Neutrophil (primary cell): ENCODE measurements around the gene HNRNPLL.

Experiments used
- H3K27ac ChIP-seq: fragments of 200-600 bp; sonication (generic); 2 replicates; pipeline ENCODE4 v1.5.1; 2016; ENCODE audit warnings: mild to moderate bottlenecking, moderate library complexity
- H3K27me3 ChIP-seq: fragments of 200-600 bp; sonication (generic); 2 replicates; pipeline ENCODE4 v1.6.0; 2016; ENCODE audit warnings: mild to moderate bottlenecking
- H3K36me3 ChIP-seq: fragments of 200-600 bp; sonication (generic); 2 replicates; pipeline ENCODE4 v1.5.1; 2017
- H3K4me1 ChIP-seq, 2 experiments: fragments of 200-600 bp in 1 of 2; sonication (generic) in 1 of 2; 1 replicate in 1 of 2; 2 replicates in 1 of 2; pipeline versions ENCODE4 v1.5.1 to v1.6.1; 2013 to 2016; ENCODE audit warnings: low read depth in 1 of 2, low read length in 1 of 2, mild to moderate bottlenecking in 1 of 2, moderate library complexity in 1 of 2; ENCODE audit not compliant: control insufficient read depth in 1 of 2, insufficient read depth in 1 of 2
- H3K4me3 ChIP-seq, 2 experiments: fragments of 200-600 bp in 1 of 2; sonication (generic) in 1 of 2; 1 replicate in 1 of 2; 2 replicates in 1 of 2; pipeline ENCODE4 v1.5.1; 2013 to 2016; ENCODE audit warnings: low read depth in 1 of 2, low read length in 1 of 2, mild to moderate bottlenecking in 1 of 2, moderate library complexity in 1 of 2
- H3K9me3 ChIP-seq: fragments of 200-600 bp; sonication (generic); 2 replicates; pipeline ENCODE4 v1.5.1; 2016
- TF ChIP-seq, protein P1 (sequence below): fragments of 200-600 bp; sonication (generic); IDR thresholded peaks from 2 replicates; pipeline ENCODE4 v1.5.1; 2016; ENCODE audit warnings: antibody characterized with exemption

Gene HNRNPLL

DNA sequence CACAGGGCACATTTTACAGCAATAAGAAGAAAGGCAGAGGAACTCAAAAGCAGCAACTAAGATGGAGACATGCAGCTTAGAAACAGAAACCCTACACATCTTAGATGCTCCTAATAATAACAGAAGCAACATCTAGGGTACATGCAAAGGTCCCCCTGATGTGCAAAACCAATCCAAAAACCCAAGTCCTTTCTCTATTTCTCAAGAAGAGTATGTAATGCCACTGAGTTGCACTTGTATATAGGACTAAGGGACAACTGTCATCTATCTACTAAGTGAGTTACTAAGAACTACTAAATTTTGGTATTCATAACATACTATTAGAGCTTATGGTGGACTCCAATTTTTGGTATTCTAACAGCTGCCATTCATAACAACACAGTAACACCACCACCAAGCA, 28.4 kb downstream of the HNRNPLL start:
- Histone ChIP-seq H3K4me1 (peaks cover 23 to 27% of the 10 kb centered on the region in 2 experiments), H3K9me3 (no peaks in the 10 kb centered on the region), H3K27ac (peak overlapping the region; percentile 45), H3K4me3 (no peak overlapping the region), H3K27me3 (no peaks in the 10 kb centered on the region), H3K36me3 (peaks cover 57% of the 10 kb centered on the region)
- TF ChIP-seq, protein P1, sequence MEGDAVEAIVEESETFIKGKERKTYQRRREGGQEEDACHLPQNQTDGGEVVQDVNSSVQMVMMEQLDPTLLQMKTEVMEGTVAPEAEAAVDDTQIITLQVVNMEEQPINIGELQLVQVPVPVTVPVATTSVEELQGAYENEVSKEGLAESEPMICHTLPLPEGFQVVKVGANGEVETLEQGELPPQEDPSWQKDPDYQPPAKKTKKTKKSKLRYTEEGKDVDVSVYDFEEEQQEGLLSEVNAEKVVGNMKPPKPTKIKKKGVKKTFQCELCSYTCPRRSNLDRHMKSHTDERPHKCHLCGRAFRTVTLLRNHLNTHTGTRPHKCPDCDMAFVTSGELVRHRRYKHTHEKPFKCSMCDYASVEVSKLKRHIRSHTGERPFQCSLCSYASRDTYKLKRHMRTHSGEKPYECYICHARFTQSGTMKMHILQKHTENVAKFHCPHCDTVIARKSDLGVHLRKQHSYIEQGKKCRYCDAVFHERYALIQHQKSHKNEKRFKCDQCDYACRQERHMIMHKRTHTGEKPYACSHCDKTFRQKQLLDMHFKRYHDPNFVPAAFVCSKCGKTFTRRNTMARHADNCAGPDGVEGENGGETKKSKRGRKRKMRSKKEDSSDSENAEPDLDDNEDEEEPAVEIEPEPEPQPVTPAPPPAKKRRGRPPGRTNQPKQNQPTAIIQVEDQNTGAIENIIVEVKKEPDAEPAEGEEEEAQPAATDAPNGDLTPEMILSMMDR = no peak

DNA sequence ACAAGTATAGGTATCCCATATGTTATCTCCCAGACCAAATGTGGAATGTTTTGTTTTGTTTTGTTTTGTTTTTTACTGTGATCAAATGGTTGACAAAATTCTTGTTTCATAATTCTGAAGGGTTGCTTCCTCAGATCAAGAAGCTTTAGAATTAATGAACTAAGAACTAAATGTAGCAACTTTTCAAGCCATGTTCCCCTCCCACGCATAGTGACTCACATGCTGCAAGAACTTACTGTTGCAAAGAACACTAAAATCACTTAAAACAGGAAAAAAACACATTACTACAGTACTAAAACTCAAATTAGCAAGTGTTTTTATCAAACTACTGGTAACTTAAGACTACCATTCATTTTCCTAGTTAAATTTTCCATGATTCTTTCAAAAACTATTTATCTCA, 30.6 kb downstream of the HNRNPLL start:
- Histone ChIP-seq H3K27me3 (no peaks in the 10 kb centered on the region), H3K36me3 (peaks cover 69% of the 10 kb centered on the region), H3K4me3 (no peak overlapping the region), H3K9me3 (no peaks in the 10 kb centered on the region), H3K27ac (peak overlapping the region; percentile 63), H3K4me1 (peaks cover 23 to 27% of the 10 kb centered on the region in 2 experiments)
- TF ChIP-seq, protein P1 = no peak

DNA sequence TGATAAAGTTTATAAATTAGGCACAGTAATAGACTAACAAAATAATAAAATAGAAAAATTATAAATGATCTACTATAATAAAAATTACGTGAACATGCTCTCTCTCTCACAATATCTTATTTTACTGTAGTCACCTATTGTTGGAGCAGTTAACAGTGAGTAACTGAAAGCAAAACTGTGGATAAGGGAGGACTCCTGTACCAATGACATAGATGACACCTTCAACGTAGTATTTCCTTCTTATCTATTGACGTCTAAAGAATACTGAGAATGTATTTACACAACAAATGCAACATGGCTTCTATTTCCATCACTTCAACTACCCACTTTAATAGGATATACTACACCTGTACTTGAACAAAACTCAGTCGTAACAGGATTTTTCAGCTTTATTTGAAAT, 31.5 kb downstream of the HNRNPLL start:
- H3K27me3 ChIP-seq = no peaks in the 10 kb centered on the region
- TF ChIP-seq, protein P1 = no peak
- H3K27ac ChIP-seq = no peak overlapping the region
- peaks cover 69% of the 10 kb centered on the region for H3K36me3 ChIP-seq
- no peaks in the 10 kb centered on the region for H3K9me3 ChIP-seq
- H3K4me3 ChIP-seq = no peak overlapping the region
- peaks cover 23 to 27% of the 10 kb centered on the region in 2 experiments for H3K4me1 ChIP-seq

DNA sequence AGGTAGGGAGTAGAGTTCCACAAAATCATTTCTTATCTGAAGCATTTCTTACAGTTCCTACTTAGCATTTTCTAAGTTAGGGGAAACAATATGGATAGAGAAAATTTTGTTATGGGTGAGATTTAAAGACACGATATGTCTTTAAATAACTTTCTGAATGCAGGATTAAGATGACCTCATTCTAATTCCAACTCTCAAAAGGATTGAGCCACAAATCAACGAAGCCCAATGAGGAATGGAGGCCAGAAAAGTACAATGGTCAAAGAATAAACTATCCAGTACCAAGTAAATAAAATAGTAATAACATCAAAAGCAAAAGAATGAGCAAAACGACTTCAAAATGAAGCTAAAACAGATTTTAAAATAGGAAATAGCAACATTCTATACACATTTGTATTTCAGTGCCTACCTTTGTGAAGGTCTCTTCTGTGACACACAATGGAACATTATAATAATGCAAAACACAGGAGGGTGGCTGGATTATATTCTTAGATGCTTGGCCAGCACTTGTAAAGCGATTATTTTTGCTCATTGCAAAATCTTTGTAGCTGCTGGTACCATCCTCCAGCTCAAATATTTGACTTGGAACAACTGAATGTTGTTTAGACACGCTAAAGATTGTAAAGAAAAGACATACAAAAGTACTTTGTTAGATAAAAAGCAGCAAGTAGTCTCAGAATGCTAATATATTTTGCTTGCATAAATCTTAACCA, 33.8 kb downstream of the HNRNPLL start:
- no peak overlapping the region for H3K4me3 ChIP-seq
- H3K4me1 ChIP-seq = peaks cover 22 to 25% of the 10 kb centered on the region in 2 experiments
- no peak overlapping the region for H3K27ac ChIP-seq
- TF ChIP-seq, protein P1 = no peak
- H3K9me3 ChIP-seq = no peaks in the 10 kb centered on the region
- no peaks in the 10 kb centered on the region for H3K27me3 ChIP-seq
- H3K36me3 ChIP-seq = peaks cover 86% of the 10 kb centered on the region

DNA sequence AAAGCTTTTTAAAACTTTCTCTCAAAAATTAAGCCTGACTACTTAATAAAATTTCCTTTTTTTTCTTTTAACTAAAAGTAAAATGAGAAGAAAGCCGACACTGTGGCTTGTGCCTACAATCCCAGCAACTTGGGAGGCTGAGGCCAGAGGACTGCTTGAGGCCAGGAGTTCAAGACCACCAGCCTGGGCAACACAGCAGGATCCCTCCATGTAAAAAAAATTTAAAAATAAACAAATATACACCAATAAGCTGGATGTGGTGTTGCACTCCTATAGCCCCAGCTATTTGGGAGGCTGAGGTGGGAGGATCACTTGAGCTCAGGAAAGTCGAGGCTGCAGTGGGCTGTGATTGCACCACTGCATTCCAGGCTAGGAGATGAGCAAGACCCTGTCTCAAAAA, 37.4 kb downstream of the HNRNPLL start:
- TF ChIP-seq, protein P1 = no peak
- Histone ChIP-seq H3K27me3 (no peaks in the 10 kb centered on the region), H3K36me3 (peaks cover 95% of the 10 kb centered on the region), H3K27ac (no peak overlapping the region), H3K4me3 (no peak overlapping the region), H3K4me1 (no peaks in the 10 kb centered on the region), H3K9me3 (no peaks in the 10 kb centered on the region)
